Activated T-cell treated with anti-CD3 and anti-CD28 coated beads, Interleukin-2, amount 50 U/mL, for 1 hour (primary cell): ENCODE results near the gene PEX11G.

Experiments
- DNase-seq: peaks from one replicate; pipeline ENCODE4 v3.0.0-alpha.2; 2020

Gene PEX11G

DNA sequence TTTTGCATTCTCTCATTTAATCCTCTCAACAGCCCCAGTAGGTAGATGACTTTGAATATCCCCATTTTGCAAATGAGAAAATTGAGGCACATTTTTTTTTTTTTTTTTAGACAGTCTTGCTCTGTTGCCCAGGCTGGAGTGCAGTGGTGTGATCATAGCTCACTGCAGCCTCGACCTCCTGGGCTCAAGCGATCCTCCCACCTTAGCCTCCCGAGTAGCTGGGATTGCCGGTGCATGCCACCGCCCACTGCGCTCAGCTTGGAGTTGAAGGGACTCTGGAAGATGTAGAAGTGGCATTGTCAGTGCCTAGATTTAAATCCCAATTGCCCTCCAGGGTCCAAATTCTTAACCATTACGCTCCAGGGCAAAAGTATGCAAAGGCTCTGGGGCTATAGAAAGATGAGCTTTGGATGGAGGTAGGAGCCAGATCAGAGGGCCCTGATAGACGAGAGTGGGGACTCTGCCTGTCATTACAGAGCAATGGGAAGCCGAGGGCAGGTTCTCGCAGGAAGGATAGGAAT, 32.8 kb upstream of the PEX11G start:
- DNase-seq, result no peak

DNA sequence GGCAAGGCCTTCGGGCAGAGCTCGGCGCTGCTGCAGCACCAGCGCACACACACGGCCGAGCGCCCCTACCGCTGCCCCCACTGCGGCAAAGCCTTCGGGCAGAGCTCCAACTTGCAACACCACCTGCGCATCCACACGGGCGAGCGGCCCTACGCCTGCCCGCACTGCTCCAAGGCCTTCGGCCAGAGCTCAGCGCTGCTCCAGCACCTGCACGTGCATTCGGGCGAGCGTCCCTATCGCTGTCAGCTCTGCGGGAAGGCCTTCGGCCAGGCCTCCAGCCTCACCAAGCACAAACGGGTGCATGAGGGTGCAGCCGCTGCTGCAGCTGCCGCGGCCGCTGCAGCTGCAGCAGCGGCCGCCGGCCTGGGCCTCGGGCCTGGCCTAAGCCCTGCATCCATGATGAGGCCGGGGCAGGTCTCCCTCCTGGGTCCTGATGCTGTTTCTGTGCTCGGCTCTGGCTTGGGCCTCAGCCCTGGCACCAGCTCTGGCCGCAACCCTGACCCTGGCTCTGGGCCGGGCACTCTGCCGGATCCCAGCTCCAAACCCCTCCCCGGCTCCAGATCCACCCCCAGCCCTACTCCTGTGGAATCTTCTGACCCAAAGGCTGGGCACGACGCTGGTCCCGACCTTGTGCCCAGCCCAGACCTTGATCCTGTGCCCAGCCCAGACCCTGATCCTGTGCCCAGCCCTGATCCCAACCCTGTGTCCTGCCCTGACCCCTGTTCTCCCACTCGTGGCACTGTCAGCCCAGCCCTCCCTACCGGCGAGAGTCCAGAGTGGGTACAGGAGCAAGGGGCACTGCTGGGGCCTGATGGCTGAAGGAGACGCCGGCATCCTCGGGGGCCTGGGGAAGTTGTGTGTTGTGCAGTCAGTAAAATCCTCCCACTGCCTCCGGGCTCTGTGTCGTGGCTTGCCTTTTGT, 31.6 kb upstream of the PEX11G start:
- DNase-seq, result no peak

DNA sequence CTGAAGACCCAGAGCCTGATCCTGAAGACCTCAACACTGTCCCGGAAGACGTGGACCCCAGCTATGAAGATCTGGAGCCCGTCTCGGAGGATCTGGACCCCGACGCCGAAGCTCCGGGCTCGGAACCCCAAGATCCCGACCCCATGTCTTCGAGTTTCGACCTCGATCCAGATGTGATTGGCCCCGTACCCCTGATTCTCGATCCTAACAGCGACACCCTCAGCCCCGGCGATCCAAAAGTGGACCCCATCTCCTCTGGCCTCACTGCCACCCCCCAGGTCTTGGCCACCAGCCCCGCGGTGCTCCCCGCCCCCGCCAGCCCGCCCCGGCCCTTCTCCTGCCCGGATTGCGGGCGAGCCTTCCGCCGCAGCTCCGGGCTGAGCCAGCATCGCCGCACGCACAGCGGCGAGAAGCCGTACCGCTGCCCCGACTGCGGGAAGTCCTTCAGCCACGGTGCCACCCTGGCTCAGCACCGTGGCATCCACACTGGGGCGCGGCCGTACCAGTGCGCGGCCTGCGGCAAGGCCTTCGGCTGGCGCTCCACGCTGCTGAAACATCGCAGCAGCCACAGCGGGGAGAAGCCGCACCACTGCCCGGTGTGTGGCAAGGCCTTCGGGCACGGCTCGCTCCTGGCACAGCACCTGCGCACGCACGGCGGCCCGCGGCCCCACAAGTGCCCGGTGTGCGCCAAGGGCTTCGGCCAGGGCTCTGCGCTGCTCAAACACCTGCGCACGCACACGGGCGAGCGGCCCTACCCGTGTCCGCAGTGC, 30.7 kb upstream of the PEX11G start:
- DNase-seq, result no peak

DNA sequence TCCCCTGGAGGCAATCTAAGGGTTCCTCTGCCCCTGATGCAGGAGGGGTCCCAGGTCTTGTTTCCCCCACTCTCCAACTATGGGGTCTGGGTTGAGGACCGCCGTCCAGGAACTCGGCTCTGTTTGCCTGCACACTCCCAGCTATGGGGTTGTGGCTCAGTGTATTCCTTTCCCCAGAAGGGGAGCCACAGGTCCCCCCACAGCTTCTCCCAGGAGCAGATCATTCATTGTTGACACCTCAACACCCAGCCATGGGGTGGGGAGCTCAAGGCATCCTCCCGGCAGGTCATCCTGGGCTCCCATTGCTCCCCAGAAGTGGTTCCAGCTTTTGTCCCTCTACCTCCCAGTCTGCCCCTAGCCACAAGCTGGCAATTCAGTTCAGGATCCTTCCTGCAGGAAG, 28.0 kb upstream of the PEX11G start:
- no peak for DNase-seq

DNA sequence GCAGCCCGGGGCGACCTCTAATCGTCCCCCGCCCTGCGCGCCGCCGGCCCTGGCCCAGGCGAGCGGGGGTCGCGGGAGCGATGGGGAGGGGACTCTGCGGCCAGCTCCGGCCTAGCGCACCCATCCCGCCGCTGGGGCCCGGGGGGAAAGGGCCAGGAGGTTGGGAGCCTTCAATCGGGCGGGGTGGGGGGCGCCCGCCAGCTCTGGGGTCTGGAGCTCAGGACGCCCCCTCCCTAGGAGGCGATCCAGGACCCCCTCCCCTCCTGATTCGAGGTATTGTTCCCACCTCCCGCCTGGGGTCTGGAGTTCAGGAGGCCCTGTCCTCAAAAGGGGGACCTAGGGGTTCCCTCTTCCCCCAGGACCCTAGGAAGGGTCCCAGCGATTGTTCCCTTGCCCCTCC, 27.5 kb upstream of the PEX11G start:
- no peak for DNase-seq

DNA sequence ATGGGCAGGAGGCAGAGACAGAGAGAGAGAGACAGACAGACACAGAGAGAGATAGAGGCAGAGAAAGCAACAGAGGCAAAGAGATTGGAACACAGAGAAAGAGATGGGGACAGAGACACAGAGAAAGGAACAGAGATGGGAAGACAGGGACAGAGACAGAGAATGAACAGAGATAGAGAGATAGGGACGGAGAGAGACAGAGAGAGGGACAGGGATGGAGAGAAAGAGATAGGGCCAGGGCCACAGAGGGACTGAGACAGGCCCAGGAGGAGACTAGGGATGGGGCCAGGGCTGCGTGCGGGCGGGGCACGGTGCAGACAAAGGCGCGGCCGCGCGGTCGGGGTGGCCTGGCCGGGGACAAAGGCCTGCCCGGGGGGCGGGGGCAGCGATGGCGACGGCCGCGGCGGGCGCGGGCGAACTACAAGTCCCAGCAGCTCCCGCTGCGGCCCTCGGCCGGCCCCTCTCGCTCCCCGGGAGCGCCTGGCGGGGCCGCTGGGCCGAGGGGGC, 26.9 kb upstream of the PEX11G start, which contains the start of gene ZNF358:
Gene ZNF358, plus strand, starts transcription at position 459 of the 507 bp plus-strand sequence. CDS start 3,140 bp downstream, outside the sequence.
- peak; percentile 44 for DNase-seq

DNA sequence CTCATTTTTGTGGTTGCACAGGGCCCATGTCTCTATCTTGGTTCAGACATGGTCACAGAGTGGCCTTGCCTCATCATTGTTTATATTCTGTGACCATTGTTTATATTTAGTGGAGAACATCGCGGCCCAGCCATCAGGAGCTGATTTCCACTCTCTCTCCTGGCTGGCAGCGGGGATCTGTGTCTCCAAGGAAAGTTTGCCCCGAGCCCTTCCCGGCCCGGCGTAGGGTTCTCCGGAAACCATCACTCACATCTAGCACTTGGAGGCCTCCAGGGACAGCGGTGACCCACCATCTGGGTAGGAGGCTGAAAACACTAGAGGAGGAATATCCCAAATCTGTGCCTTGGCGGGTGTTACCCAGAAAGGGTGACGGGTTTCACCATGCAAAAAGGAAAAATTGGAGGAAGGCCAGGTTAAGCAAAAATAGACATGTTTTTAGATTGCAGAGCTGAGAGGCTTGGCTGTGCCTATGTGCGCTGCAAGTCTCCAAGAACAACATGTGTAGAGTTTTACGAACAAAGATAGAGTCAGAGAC, 26.3 kb upstream of the PEX11G start:
- no peak for DNase-seq

DNA sequence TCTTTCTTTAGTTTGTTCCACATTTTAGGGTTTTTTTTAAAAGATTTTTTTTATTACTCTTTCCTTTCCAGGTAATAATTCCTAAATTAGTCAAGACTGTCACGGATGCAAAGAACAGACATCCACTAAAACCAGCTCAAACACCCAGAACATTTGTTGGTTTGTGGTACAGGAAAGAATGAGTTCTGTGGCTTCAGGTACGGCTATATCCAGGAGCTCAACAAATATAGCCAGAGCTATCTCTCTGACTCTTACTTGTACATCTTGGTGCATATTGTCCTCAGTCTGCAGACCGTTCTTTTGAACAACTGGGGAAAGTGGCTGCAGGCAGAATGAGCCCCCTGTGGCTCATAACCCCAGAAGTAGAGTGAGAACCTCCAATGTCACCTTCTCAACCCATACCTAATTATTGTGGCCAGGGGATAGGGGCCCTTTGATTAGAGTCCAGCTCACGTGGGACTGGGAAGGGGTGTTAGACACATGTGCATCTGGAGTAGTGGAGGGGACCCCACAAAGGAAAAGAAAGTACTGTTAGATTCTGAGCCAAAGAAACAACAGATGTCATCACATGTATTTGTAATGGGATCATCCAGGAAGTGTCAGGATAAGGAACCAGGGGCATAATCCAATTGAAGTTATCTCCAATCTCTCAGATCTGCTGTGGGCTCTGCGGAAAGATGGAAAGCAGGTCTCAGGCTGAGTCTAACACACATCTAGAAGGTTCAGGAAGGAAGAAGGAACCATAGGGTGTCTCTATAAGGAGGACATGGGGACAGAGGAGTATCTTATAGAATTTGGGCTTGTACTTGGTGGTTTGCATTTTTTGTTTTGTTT, 25.2 kb upstream of the PEX11G start:
- DNase-seq, result no peak

DNA sequence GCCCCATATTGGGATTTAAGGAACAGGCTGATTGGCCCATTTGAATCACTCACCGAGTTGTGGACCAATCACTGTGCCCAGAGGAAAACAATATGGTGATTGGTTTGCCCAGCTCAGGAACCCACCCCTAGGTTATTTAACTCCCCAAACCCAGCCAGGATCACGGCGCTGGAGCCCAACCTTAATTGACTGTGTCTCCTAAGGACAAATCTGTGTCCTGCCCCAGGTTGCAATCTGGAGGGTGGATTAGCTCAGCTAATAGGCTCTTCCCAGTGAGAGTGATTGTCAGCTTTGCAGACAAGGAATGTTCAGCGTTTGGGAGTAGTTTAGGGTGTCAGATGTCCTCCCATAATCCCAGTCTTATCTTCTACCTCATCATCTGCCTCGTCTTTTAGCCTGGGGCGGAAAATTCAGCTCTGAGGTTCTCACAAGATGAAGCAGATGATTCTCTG, 23.6 kb upstream of the PEX11G start:
- DNase-seq, result no peak

DNA sequence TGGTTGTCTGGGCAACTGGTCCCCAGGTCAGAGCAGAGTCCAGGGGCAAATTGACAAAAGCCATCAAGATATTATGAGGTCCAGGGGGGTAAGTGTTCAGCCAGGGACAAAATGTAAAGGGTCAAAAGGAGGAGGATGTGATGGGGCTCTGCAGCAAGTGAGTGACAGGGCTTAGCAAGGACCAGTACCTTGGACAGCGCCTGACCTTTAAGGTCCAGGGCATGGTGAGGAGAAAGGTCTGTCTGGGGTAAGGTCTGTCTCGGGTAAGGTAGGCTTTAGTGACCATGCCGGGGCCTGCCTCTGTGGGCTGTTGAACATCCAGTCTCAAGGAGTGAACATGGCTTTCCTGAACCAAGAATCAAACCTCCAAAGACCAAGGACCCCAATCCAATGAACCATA, 20.8 kb upstream of the PEX11G start:
- DNase-seq, result no peak

DNA sequence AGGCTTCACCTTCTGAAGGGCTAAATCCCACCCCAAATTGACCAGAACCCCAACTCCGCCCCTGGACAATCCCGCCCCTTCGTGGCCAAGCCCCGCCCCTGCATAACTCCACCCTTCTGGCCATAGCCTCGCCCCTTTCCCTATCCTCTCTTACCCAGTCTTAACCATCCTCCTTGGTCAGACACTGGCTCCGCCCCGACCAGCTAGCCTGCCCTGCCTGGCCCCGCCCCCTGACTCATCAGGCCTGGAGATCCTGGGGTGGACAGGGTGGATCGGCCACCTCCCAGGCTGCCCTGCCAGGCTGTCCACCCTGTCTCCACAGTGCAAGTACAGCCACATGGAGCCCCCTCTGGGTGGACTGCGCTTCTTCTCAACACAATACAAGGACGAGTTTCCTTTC, 19.0 kb upstream of the PEX11G start:
- no peak for DNase-seq

DNA sequence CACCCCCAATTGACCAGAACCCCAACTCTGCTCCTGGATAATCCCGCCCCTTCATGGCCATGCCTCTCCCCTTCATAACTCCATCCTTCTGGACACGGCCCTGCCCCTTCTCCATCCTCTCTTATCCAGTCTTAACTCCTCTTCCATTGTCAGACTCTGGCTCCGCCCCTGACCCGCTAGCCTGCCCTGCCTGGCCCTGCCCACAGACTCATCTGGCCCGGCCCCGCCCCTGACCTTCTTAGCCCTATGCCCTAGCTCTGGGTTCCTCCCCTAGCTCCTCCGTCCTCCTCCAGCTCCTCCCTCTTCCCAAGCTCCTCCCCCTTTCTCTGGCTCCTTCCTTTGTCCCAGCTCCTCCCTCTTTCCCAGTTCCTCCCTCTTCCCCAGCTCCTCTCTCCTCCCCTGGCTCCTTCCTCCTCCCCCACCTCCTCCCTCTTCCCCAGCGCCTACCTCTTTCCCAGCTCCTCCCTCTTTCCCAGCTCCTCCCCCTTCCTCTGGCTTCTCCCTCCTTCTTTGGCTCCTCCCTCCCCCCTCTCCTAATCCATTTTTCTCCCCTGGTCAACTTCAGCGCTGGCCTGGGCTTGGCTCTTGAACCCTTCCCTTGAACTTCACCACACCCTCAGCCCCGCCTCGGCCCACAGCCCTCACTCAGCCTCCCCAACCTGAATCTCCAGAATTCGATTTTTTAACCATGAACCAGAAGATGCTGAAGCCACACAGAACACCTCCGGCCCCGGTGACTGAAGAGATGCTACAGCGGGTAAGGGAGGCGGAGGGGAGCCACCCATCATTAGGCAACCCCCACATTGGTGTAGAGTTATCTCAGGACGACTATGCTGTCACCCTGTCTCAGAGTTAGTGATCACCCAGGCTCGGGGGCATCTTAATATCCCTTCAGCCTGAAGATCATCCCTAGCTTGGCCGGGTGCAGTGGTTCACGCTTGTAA, 17.8 kb upstream of the PEX11G start:
- DNase-seq, result peak; percentile 40

DNA sequence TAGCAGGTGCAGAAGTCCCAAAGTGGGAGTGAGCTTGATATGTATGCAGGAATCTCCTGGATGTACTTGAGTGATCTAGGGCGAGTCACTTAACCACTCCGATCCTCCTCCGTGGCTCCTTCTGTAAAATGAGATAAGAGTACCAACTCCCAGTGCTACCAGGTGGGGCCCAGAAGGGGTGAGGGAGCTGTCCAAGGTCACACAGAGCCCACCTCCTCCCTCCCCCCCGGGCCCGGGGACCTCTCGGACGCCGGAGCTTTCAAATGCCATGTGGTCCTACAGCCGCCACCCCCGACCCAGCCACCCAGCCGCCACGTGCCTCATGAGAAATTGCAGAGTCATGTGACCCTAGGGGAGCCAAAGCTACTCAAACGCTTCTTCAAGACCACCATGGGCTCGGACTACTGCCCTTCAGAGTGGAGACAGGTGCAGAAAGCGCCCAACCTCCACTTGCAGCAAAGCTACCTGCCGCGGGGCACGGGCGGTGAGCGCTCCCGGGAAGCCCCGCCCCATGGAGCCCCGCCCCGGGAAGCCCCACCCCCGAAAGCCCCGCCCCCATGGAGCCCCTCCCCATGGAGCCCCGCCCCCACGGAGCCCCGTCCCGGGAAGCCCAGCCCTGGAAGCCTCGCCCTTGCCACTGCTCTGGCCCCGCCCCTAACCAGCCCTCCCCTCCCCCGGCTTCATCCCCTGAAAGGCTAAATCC, 17.0 kb upstream of the PEX11G start:
- no peak for DNase-seq

DNA sequence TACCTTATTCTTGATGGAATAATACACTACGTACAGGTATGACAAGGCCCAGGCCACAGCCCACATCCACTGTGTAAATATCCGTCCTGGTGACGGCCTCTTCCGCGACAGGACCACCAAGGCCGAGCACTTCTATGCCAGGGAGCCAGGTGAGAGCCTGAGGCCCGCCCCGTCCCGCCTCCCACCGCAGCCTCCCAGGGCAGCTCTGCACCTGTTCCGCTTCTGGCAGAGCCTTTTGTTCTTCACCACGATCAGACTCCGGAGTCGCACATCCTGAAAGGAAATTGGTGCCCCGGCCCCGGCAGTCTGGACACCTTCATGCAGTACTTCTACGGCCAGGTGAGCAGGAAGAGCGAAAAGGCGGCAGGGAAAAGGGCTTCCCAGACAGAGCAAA, 16.4 kb upstream of the PEX11G start:
- DNase-seq, result no peak

DNA sequence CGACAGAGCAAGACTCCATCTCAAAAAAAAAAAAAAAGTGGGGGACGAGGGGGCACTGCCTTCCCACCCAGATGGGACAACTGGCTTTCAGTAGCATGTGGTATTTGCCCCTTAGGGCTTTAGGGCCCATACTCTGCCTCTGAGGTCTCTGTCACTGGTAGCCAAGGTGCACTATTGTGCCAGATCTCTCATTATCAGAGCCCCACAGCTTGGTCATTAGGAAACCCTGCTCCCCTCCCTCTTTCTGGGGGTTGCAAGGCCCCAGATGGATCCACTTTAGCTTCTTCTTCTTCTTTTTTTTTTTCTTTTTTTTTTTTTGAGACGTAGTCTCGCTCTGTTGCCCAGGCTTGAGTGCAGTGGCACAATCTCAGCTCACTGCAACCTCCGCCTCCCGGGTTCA, 15.8 kb upstream of the PEX11G start:
- no peak for DNase-seq

DNA sequence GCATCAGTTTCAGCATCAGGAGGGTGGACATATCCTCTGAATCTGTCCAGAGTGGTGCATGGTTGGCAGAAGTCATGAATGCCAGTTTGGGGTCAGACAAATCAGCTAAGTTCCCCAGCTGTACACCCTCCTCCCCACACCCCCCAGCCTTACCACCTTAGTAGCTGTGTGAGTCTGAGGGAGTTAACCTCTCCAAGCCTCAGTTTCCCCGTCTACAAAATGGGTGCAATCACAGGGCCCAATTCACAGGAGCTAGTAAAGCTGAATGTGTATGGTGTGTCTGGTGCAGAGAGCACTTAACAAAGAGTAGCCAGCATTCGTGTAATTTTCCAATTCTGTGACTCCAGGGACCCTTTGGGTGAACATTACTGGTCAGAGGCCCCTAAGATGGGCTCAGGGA, 13.7 kb upstream of the PEX11G start:
- no peak for DNase-seq

DNA sequence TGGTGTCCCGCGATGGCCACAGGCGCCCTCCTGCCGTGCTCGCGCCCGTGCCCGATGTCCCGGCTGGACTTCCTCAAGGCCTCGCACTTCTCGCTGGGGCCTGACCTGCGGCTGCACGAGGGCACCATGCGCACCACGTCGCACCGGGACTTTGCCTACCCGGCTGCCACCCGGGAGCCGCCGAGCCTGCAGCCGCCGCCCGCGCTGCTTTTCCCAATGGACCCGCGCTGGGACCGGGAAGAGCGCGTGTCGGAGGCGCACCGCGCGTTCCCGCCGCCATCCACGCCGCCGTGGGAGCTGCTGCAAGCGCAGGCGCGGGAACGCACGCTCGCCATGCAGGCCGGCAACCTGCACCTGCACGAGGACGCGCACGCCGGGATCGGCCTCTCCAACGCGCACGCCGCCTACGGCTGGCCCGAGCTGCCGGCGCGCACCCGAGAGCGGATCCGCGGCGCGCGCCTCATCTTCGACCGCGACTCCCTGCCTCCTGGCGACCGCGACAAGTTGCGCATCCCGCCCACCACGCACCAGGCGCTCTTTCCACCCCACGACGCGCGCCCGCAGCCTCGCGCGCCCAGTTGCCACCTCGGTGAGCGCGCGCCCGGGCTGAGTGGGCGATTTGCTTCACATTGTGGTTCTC, 12.1 kb upstream of the PEX11G start:
- peak; percentile 37 for DNase-seq

DNA sequence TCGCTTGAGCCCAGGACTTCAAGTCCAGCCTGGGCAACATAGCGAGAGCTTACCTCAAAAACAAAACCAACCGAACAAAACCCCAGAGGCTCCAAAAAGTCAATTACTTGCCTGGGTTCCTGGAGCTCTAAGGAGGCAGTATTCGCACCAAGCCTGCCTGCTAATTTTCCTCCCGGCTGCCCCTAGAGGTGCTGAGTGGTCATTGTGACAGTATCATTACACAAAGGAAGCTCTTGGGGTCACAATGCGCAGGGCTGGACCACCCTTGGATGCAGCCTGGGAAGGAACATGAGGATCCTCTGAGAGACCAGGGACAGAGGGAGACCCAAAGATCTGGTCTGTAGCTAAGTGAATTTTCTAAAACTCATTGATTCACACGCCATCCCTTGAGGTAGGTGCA, 8.5 kb upstream of the PEX11G start:
- no peak for DNase-seq

DNA sequence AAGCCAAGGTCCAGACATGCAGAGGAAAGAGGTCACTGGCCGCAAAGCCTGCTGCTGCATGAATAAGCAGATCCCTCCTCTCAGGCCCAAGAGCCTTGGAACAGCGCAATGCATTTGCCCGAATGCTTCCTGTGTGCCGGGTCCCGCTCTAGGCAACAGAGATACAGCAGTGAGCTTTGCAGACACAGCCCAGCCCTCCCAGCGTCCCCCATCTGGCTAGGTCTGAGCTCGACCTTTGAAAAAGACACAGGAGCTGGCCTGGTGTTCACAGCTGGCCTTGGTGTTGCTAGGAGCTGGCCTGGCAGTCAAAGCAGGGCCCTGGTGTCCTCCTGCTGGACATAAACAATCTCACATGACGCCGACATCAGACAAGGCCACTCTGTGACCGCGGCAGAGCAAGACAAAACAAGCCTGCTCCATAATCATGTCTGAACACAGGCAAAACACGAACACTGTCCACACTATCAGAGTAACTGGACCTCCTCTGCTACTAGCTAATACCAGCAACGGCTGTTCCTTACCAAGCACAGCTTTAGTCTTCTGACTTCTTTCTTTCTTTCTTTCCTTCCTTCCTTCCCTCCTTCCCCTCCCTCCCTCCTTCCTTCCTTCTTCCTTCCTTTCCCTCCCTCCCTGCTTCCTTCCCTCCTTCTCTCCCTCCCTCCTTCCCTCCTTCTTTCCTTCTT, 5.7 kb upstream of the PEX11G start:
- no peak for DNase-seq
